HCT116 (cell line): ENCODE measurements around the gene TTLL6. TPM values are rescaled to one million over a fixed set of nuclear protein-coding genes. Genes with fewer than 3 reads are reported as not detected.
A peak's percentile ranks its signal among the peaks of the same experiment; 100 is the strongest.

Experiments
- ATAC-seq: fragments of 200-7000 bp; cut with Tn5 transposase; 2 replicates; pipeline ENCODE4 v1.9.1; 2020; ENCODE audit warnings: mild to moderate bottlenecking, moderate library complexity
- BruUV-seq: library from RNA; stranded (reverse); fragments of 400-500 nt; replicated peaks from 2 replicates; lab custom pipeline; 2021; lab: Mats Ljungman, UMichigan
- CTCF ChIA-PET: fragments of 300-600 bp; sonication (Branson Sonifier 250); formaldehyde crosslinking; loops from one replicate; lab custom pipeline; 2021; ENCODE audit warnings: antibody characterized with exemption; lab: Charles Lee
- POLR2A ChIA-PET: fragments of 300-600, 350-600 bp; sonication (Branson Sonifier 250); formaldehyde crosslinking; loops from one replicate; lab custom pipeline; 2021; ENCODE audit warnings: antibody characterized with exemption; lab: Charles Lee
- RAD21 ChIA-PET, 2 experiments: fragments of 300-600 bp; sonication (Branson Sonifier 250); formaldehyde crosslinking; loops; one replicate each; lab custom pipeline; 2023; ENCODE audit warnings: low total read pairs in 2 of 2; ENCODE audit not compliant: uncharacterized antibody in 2 of 2, unreplicated experiment in 2 of 2, low non-redundant PET in 1 of 2; lab: Charles Lee
- DNase-seq: peaks from one replicate; pipeline ENCODE4 v3.0.0-alpha.2; 2010; ENCODE audit warnings: low read depth, low spot score
- H2AFZ ChIP-seq: fragments of 200-600 bp; shearing (Covaris generic), sonication (generic); 2 replicates; pipeline ENCODE4 v1.6.1; 2017; ENCODE audit warnings: low read depth, mixed run types, mixed read lengths, antibody characterized with exemption, low read length; ENCODE audit not compliant: poor library complexity, severe bottlenecking
- H3K27ac ChIP-seq: 2 replicates; pipeline ENCODE4 v1.5.1; 2012; ENCODE audit warnings: low read depth, low read length
- H3K27me3 ChIP-seq: fragments of 200-600 bp; sonication (generic); 2 replicates; pipeline ENCODE4 v1.6.1; 2016; ENCODE audit warnings: mixed run types, low read length, mixed read lengths; ENCODE audit not compliant: insufficient read depth
- H3K36me3 ChIP-seq, 2 experiments: fragments of 200-500 bp in 1 of 2; fragments of 200-600 bp in 1 of 2; sonication (Bioruptor generic) in 1 of 2; sonication (generic) in 1 of 2; 2 replicates each; pipeline versions ENCODE4 v1.5.1 to v1.6.1; 2014 to 2016; ENCODE audit warnings: low read length in 2 of 2, inconsistent platforms in 1 of 2, mixed read lengths in 1 of 2, mixed run types in 1 of 2; ENCODE audit not compliant: insufficient read depth in 2 of 2, control insufficient read depth in 1 of 2
- H3K4me1 ChIP-seq, 2 experiments: fragments of 200-600 bp in 1 of 2; sonication (generic) in 1 of 2; 2 replicates each; pipeline versions ENCODE4 v1.5.1 to v1.6.1; 2012 to 2017; ENCODE audit warnings: low read length in 2 of 2, inconsistent platforms in 1 of 2, mild to moderate bottlenecking in 1 of 2, mixed read lengths in 1 of 2, mixed run types in 1 of 2, moderate library complexity in 1 of 2; ENCODE audit not compliant: insufficient read depth in 2 of 2, control insufficient read depth in 1 of 2
- H3K4me2 ChIP-seq: fragments of 200-600 bp; sonication (generic); 2 replicates; pipeline ENCODE4 v1.6.1; 2017; ENCODE audit warnings: mixed run types, low read length, mixed read lengths
- H3K4me3 ChIP-seq, 2 experiments: fragments of 200-600 bp in 1 of 2; sonication (generic) in 1 of 2; replicated peaks in 1 of 2; 2 replicates each; pipeline ENCODE4 v1.5.1; 2011 to 2016; ENCODE audit warnings: low read length in 2 of 2, control low read depth in 1 of 2, low read depth in 1 of 2, mild to moderate bottlenecking in 1 of 2, mixed read lengths in 1 of 2, mixed run types in 1 of 2
- H3K79me2 ChIP-seq: fragments of 200-600 bp; sonication (generic); 2 replicates; pipeline ENCODE4 v1.6.1; 2017; ENCODE audit warnings: mild to moderate bottlenecking, mixed run types, low read length, moderate library complexity, mixed read lengths; ENCODE audit not compliant: insufficient read depth
- H3K9ac ChIP-seq: fragments of 200-600 bp; sonication (generic); 2 replicates; pipeline ENCODE4 v1.6.1; 2016; ENCODE audit warnings: low read length, mixed read lengths
- H3K9me2 ChIP-seq: fragments of 200-600 bp; sonication (generic), shearing (Covaris generic); 2 replicates; pipeline ENCODE4 v1.6.1; 2017; ENCODE audit warnings: mixed run types, mild to moderate bottlenecking, moderate library complexity; ENCODE audit not compliant: insufficient read depth
- H3K9me3 ChIP-seq, 2 experiments: fragments of 200-500 bp in 1 of 2; fragments of 200-600 bp in 1 of 2; sonication (Bioruptor generic) in 1 of 2; sonication (generic) in 1 of 2; 2 replicates each; pipeline ENCODE4 v1.6.1; 2014 to 2017; ENCODE audit warnings: low read length in 2 of 2, mixed read lengths in 2 of 2, inconsistent platforms in 1 of 2, low read depth in 1 of 2, mild to moderate bottlenecking in 1 of 2, mixed run types in 1 of 2, moderate library complexity in 1 of 2; ENCODE audit not compliant: control insufficient read depth in 1 of 2, insufficient read depth in 1 of 2
- H4K20me1 ChIP-seq: fragments of 200-600 bp; sonication (generic), shearing (Covaris generic); 2 replicates; pipeline ENCODE4 v1.6.1; 2017; ENCODE audit warnings: mixed run types, mild to moderate bottlenecking, moderate library complexity; ENCODE audit not compliant: insufficient read depth
- ATF3 ChIP-seq: IDR thresholded peaks from 2 replicates; pipeline ENCODE4 v1.6.1; 2012
- JUND ChIP-seq: IDR thresholded peaks from 2 replicates; pipeline ENCODE4 v1.6.1; 2012
- POLR2AphosphoS5 ChIP-seq: IDR thresholded peaks from 2 replicates; pipeline ENCODE4 v1.6.1; 2011; ENCODE audit warnings: mild to moderate bottlenecking, low read depth, low read length, moderate library complexity
- RAD21 ChIP-seq: IDR thresholded peaks from 2 replicates; pipeline ENCODE4 v1.6.1; 2012; ENCODE audit warnings: low read depth, mild to moderate bottlenecking
- YY1 ChIP-seq: IDR thresholded peaks from 2 replicates; pipeline ENCODE4 v1.6.1; 2011; ENCODE audit warnings: low read length, low read depth, moderate library complexity, mild to moderate bottlenecking; ENCODE audit not compliant: insufficient replicate concordance; ENCODE audit errors: extremely low read depth
- intact Hi-C: fragments of 100-400 bp; cut with micrococcal nuclease; formaldehyde crosslinking; loops from 2 replicates; pipeline ENCODE4 v1.10.0; 2022
- total RNA-seq: library from RNA; stranded (reverse); gene quantifications from one replicate; pipeline ENCODE4 v1.2.1, GENCODE V29; 2021; ENCODE audit not compliant: unreplicated experiment
- TF ChIP-seq, protein P1 (sequence below), 3 experiments: fragments of 200-600 bp in 1 of 3; sonication (generic) in 1 of 3; IDR thresholded peaks in 2 of 3; conservative IDR thresholded peaks in 1 of 3; 2 replicates each; pipeline ENCODE4 v1.5.1; 2012 to 2017; ENCODE audit warnings: low read depth in 2 of 3, low read length in 2 of 3, antibody characterized with exemption in 1 of 3, borderline replicate concordance in 1 of 3, control low read depth in 1 of 3, mild to moderate bottlenecking in 1 of 3, mixed read lengths in 1 of 3, mixed run types in 1 of 3, moderate library complexity in 1 of 3; ENCODE audit not compliant: insufficient read depth in 1 of 3

Gene TTLL6
- total RNA-seq, 1 experiment from 2014 or later: 0.79 TPM

- Histone ChIP-seq H3K9ac (no peak overlapping the region), H3K36me3 (no peaks in the 10 kb centered on the region), H4K20me1 (no peaks in the 10 kb centered on the region), H3K27ac (no peak overlapping the region), H3K27me3 (no peaks in the 10 kb centered on the region), H3K4me3 (no peak overlapping the region), H3K9me3 (no peaks in the 10 kb centered on the region), H3K9me2 (no peaks in the 10 kb centered on the region), H3K79me2 (no peaks in the 10 kb centered on the region), H3K4me2 (no peak overlapping the region), H2AFZ (no peak overlapping the region), H3K4me1 (peaks cover 9 to 17% of the 10 kb centered on the region in 2 experiments)
- RAD21 ChIA-PET: interaction anchor here (1.1 to 5.6 kb wide), 3 partner anchors 62 to 64 kb away, joined by 3 to 40 read pairs (median 14); no protein-coding TSS in a partner anchor
- CTCF ChIA-PET: interaction anchor here (0.7 to 8.3 kb wide), 11 partner anchors 9 to 790 kb away, joined by 3 to 237 read pairs (median 5); partner anchors contain the start of gene PRAC2
- POLR2A ChIA-PET: interaction anchor here (1.2 to 1.6 kb wide), 3 partner anchors 11 to 64 kb away, joined by 3 to 8 read pairs (median 6); no protein-coding TSS in a partner anchor
- intact Hi-C loops: no loop called here
- TF ChIP-seq JUND (no peak), RAD21 (no peak), ATF3 (no peak), YY1 (no peak)
- no TSS peak for BruUV-seq
- DNase-seq: no peak
- no peak for ATAC-seq
Observed at GRCh38 chr17:48815311-48815710, 1.7 kb downstream of the TTLL6 start.

DNA sequence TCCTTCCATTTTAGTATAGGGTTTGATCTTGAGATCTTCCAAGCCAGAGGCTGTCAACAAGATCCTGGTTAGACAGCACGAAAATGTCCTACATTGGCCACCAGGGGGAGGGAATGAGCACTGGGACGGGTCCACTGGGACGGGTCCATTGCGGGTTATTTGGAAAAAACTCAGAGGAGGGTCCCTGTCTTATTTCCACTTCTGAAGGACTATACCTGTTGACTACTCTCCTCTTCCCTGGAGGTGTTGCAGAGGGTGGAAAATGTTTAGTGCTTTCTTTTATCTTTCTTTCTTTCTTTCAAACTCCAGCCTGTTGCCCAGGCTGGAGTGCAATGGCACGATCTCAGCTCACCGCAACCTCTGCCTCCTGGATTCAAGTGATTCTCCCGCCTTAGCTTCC, 2.5 kb downstream of the TTLL6 start:
- H4K20me1 ChIP-seq: no peaks in the 10 kb centered on the region
- TF ChIP-seq POLR2AphosphoS5 (no peak), RAD21 (peak; percentile 78), YY1 (peak; percentile 52)
- TF ChIP-seq, protein P1, sequence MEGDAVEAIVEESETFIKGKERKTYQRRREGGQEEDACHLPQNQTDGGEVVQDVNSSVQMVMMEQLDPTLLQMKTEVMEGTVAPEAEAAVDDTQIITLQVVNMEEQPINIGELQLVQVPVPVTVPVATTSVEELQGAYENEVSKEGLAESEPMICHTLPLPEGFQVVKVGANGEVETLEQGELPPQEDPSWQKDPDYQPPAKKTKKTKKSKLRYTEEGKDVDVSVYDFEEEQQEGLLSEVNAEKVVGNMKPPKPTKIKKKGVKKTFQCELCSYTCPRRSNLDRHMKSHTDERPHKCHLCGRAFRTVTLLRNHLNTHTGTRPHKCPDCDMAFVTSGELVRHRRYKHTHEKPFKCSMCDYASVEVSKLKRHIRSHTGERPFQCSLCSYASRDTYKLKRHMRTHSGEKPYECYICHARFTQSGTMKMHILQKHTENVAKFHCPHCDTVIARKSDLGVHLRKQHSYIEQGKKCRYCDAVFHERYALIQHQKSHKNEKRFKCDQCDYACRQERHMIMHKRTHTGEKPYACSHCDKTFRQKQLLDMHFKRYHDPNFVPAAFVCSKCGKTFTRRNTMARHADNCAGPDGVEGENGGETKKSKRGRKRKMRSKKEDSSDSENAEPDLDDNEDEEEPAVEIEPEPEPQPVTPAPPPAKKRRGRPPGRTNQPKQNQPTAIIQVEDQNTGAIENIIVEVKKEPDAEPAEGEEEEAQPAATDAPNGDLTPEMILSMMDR (IDR thresholded peaks at IDR 0.05 in 2 of 3, conservative IDR thresholded peaks at IDR 0.05 in 1 of 3; ENCODE audit: borderline replicate concordance in 1 of 3, insufficient read depth in 1 of 3, low read depth in 2 of 3, low read length in 2 of 3): peak; percentile 93 to 99 (median 98)
- RAD21 ChIA-PET: interaction anchor here (1.1 to 5.6 kb wide), 4 partner anchors 63 to 218 kb away, joined by 3 to 40 read pairs (median 8); no protein-coding TSS in a partner anchor
- peak; percentile 60 for DNase-seq
- peaks cover 9 to 17% of the 10 kb centered on the region in 2 experiments for H3K4me1 ChIP-seq
- POLR2A ChIA-PET: interaction anchor here (0.6 to 1.6 kb wide), 3 partner anchors 64 to 218 kb away, joined by 3 to 6 read pairs (median 3); no protein-coding TSS in a partner anchor
- no peaks in the 10 kb centered on the region for H3K27me3 ChIP-seq
- H3K4me2 ChIP-seq: peak overlapping the region; percentile 45
- H3K9me3 ChIP-seq: no peaks in the 10 kb centered on the region
- H3K27ac ChIP-seq: no peak overlapping the region
- CTCF ChIA-PET: interaction anchor here (0.7 to 8.3 kb wide), 13 partner anchors 9 to 222 kb away, joined by 3 to 237 read pairs (median 5); partner anchors contain the start of genes HOXB13 and PRAC2
- no peaks in the 10 kb centered on the region for H3K36me3 ChIP-seq
- intact Hi-C loops: loop anchor here (1.0 kb wide), 2 partner anchors 65 to 218 kb away; no protein-coding TSS in a partner anchor
- H3K79me2 ChIP-seq: no peaks in the 10 kb centered on the region
- no peak overlapping the region for H2AFZ ChIP-seq
- ATAC-seq: peak; percentile 46
- H3K9ac ChIP-seq: no peak overlapping the region
- no TSS peak for BruUV-seq
- no peak overlapping the region; a peak in 1 of 4 replicates for H3K4me3 ChIP-seq
- H3K9me2 ChIP-seq: no peaks in the 10 kb centered on the region
